HepG2 (cell line): ENCODE data around the gene BCL2.

Experiments used
- CEBPB ChIP-seq: IDR thresholded peaks from 2 replicates; pipeline ENCODE4 v1.6.1; 2011; ENCODE audit warnings: low read depth, low read length, improper control_type of control experiment, borderline replicate concordance
- POLR2A ChIP-seq, 2 experiments: IDR thresholded peaks; 2 replicates each; pipeline ENCODE4 v1.6.1; 2011; ENCODE audit warnings: low read depth in 2 of 2, low read length in 2 of 2, mild to moderate bottlenecking in 1 of 2, moderate library complexity in 1 of 2; ENCODE audit not compliant: insufficient read depth in 1 of 2

GRCh38 chr18:63220903-63221302 is 98.7 kb downstream of the BCL2 start:
- TF ChIP-seq CEBPB (no peak), POLR2A (IDR thresholded peaks at IDR 0.05; ENCODE audit: insufficient read depth in 1 of 2, low read depth in 2 of 2, low read length in 2 of 2) (no peak)
